Activated CD8-positive, alpha-beta memory T cell treated with anti-CD3 and anti-CD28 coated beads for 48 hours (primary cell): ENCODE data around the gene CNDP2.
"Not testable (repeated sequence)": the region's sequence is repeated elsewhere in the genome, so short reads cannot be mapped to it uniquely, and the experiment has no call there.

Source experiments
- DNase-seq, 3 experiments: peaks; one replicate each; pipeline ENCODE4 v3.0.0-alpha.2; 2020; ENCODE audit warnings: low read depth in 2 of 3, low spot score in 2 of 3

CNDP2 gene

DNA sequence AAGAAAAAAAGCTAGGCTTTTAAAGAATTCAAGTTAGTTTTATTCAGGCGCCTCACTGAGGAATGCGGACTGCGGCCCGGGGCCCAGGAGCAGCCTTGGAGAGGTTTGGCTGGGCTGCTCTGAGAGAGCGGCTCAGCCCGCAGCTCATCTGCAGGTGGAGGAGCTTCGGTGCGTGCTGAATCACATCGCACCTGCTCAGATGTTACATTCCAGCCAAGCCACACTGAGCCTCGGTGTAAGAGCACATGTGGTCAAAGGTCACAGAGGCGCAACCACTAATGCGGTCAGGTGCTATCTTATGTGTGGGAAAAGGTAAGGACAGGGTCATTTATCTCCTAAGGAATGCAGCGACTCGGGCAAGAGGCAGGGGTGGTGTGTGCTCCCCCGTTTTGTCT is 21.1 kb downstream of the CNDP2 start:
- DNase-seq, result no peak

GRCh38 chr18:74518456-74519295 is 22.5 kb downstream of the CNDP2 start:
- DNase-seq, result no peak

- DNase-seq, result no peak
Observed at GRCh38 chr18:74519320-74520095, 23.3 kb downstream of the CNDP2 start.

DNA sequence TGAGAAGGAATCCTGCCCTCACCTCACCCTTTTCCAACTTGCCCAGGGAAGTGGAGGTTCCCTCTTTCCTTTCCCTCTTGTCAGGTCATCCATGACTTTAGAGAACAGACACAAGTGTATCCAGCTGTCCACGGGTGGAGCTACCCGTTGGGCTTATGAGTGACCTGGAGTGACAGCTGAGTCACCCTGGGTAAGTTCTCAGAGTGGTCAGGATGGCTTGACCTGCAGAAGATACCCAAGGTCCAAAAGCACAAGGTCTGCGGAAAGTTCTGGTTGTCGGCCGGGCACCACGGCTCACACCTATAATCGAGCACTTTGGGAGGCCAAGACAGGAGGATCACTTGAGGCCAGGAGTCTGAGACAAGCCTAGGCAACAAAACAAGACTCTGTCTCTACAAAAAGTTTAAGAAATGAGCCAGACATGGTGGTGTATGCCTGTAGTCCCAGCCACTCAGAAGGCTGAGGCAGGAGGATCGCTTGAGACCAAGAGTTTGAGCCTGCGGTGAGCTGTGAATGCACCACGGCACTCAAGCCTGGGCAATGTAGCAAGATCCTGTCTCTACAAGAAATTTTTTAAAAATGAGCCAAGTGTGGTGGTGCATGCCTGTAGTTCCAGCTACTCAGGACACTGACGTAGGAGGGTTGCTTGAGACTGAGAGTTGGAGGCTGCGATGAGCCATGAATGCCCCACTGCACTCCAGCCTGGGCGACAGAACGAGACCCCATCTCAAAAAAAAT is 24.1 kb downstream of the CNDP2 start:
- DNase-seq, result no peak

- DNase-seq, result no peak
Observed at GRCh38 chr18:74521068-74521725, 25.0 kb downstream of the CNDP2 start.

GRCh38 chr18:74522635-74523548 is 26.7 kb downstream of the CNDP2 start:
- no peak for DNase-seq

- no peak for DNase-seq
Observed at GRCh38 chr18:74524097-74524496, 27.9 kb downstream of the CNDP2 start.

- not testable (repeated sequence) for DNase-seq
Observed at GRCh38 chr18:74524915-74525314, 28.8 kb downstream of the CNDP2 start.

GRCh38 chr18:74525741-74526140 is 29.6 kb downstream of the CNDP2 start:
- DNase-seq, result no peak

DNA sequence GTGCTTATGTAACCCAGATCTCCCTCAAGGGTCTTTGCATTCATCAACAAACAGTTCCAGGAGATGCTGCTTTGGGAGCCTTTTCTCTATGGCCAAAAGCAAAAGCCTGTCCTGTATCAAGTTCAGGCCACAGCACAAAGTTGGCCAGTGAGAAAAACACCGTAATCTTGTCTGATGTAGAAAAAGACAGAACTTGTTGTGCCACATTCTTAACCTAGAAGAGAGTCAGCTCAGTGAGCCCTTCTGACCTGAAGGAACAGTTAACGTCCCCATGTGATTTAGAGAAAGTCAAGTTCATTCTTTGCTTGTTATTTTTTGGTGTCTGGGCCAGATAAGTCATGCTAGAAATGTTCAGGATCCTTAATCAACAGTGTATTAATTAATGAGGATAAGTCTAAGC is 30.3 kb downstream of the CNDP2 start:
- no peak for DNase-seq

DNA sequence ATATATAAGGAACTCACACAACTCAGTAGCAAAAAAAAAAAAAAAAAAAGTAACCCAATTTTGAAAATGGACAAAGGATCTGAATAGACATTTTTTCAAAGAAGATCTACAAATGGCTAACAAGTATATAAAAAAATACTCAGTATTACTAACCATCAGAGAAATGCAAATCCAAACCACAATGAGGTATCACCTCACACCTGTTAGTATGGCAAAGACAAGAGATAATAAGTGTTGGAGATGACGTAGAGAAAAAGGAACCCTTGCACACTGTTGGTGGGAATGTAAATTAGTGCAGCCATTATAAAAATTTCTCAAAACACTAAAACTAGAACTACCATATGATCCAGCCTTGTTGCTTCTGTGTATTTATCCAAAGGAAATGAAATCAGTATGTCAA is 32.3 kb downstream of the CNDP2 start:
- DNase-seq, result no peak

DNA sequence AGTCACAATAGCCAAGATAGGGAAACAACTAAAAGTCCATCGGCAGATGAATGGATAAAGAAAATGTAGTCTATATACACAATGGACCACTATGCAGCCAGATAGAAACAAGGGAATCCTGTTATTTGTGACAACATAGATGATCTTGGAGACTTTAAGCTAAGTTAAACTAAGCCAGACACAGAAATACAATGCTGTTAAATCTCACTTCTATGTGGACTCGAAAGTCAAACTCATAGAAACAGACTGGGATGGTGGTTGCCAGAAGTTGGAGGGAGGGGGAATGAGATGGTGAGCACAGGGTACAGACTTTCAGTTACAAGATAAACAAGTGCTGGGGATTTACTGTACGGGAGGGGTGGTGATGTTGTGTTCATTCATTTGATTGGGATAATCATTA is 32.8 kb downstream of the CNDP2 start:
- DNase-seq, result no peak

DNA sequence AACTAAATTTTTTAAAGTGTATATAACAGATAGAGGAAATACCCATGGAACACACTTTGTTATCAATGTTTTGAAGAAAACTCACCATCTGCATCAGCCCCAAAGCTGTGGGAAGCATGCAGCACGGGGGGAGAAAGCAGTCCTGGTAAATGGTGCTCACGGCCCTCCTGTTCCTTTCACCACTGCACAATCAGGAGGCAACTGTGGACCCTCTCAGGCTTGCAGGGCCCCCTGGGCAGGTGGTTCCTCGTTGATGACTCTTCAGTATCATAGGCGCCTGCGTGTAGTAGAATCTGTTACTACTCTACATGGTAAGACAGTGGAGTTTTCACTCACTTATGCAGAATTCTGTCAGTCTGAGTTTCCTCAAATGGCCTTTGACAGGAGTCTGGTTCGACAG is 33.2 kb downstream of the CNDP2 start:
- no peak for DNase-seq

- DNase-seq, result no peak
Observed at GRCh38 chr18:74529811-74530583, 33.8 kb downstream of the CNDP2 start.

- DNase-seq, result no peak
Observed at GRCh38 chr18:74530584-74530862, 34.4 kb downstream of the CNDP2 start.

DNA sequence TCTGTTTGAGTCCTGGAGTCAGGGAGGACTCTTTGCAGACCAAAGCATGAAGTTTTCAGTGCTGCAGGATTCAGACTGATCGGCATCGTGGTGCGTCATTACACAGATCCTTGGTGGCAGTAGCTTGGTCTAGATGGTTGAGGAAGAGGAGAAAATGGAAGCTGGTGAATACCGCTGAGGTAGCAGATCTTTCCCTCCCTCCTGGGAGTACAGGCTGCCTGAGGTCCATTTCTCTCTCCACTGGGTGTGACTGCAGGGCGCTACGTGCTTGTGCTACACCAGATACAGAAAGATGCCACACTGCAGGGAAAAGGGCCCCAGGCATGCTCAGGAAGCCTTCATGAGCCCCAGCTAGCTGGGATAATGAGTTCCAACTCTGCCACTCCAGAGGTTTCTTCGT is 34.9 kb downstream of the CNDP2 start:
- no peak for DNase-seq

- DNase-seq, result no peak
Observed at GRCh38 chr18:74532511-74533025, 36.4 kb downstream of the CNDP2 start.

DNA sequence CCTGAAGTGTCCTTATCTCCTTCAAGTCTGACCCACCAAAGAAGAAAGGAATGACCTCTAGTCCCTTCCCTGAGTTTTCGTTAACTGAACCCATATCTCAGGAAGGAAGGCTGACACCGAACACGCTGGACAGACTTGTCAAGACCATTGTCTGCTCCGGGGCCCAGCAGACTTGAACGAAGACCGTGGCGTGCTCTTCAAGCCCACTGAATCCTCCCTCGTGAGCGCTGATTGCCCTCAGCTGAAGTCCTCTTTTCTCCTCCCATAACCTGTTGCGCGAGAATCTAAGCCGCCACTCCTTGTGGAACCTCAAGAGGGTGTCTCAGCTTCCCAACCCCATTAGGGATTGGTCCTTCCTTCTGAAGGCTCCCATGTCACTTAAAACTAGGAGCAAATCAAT is 37.5 kb downstream of the CNDP2 start:
- DNase-seq, result no peak

- DNase-seq, result no peak
Observed at GRCh38 chr18:74534150-74534969, 38.2 kb downstream of the CNDP2 start, which contains the start of gene CNDP1. TSS of gene CNDP1 (plus strand) at chr18:74534500. CDS start at chr18:74534668, 168 bp downstream.
